AG09319 (cell line): ENCODE measurements around the gene CHST5.
"Not testable (repeated sequence)": the region's sequence is repeated elsewhere in the genome, so short reads cannot be mapped to it uniquely, and the experiment has no call there.

Source experiments
- DNase-seq: peaks from one replicate; pipeline ENCODE4 v3.0.0-alpha.2; 2010; ENCODE audit warnings: low read depth; ENCODE audit errors: extremely low read depth
- CTCF ChIP-seq: IDR thresholded peaks from 2 replicates; pipeline ENCODE4 v1.5.1; 2011; ENCODE audit warnings: low read depth, mild to moderate bottlenecking, inconsistent platforms, low read length, moderate library complexity

The CHST5 gene

GRCh38 chr16:75514296-75514695, 21.6 kb downstream of the CHST5 start:
- TF ChIP-seq CTCF: no peak
- DNase-seq: no peak

GRCh38 chr16:75506574-75506973, 29.3 kb downstream of the CHST5 start:
- no peak for TF ChIP-seq CTCF
- peak; percentile 86 for DNase-seq

- no peak for TF ChIP-seq CTCF
Measured at GRCh38 chr16:75506107-75506506, 29.8 kb downstream of the CHST5 start.

GRCh38 chr16:75503801-75504200, 32.1 kb downstream of the CHST5 start:
- no peak for TF ChIP-seq CTCF
- DNase-seq: no peak

More at GRCh38 chr16:75506107-75506506, 29.8 kb downstream of the CHST5 start:
- no peak for DNase-seq

- TF ChIP-seq CTCF: no peak
- DNase-seq: no peak
Measured at GRCh38 chr16:75502916-75503605, 32.8 kb downstream of the CHST5 start.

- DNase-seq: not testable (repeated sequence)
Measured at GRCh38 chr16:75501820-75502219, 34.1 kb downstream of the CHST5 start.

GRCh38 chr16:75501359-75501758, 34.5 kb downstream of the CHST5 start:
- no peak for TF ChIP-seq CTCF

GRCh38 chr16:75498605-75499322, 37.1 kb downstream of the CHST5 start:
- not testable (repeated sequence) for DNase-seq

More at GRCh38 chr16:75501359-75501758, 34.5 kb downstream of the CHST5 start:
- DNase-seq: no peak
